Psoas muscle (tissue), 8 donors: ENCODE data around the gene VAMP8. TPM values are rescaled to one million over a fixed set of nuclear protein-coding genes. Genes with fewer than 3 reads are reported as not detected.

Source experiments
- ATAC-seq, 4 donors: fragments of 200-7000 bp; cut with Tn5 transposase; one replicate each; pipeline ENCODE4 v1.9.1; 2020; ENCODE audit warnings: moderate library complexity in 3 of 4, mild to moderate bottlenecking in 2 of 4
- DNase-seq, 2 donors: peaks; one replicate each; pipeline ENCODE4 v3.0.0-alpha.2; 2020
- H3K27ac ChIP-seq: fragments of 200-600 bp; one replicate; pipeline ENCODE4 v1.8.0; 2022
- H3K27me3 ChIP-seq, 3 donors: fragments of 200-600 bp in 1 of 3; one replicate each; pipeline versions ENCODE4 v1.6.1 to v1.8.0; 2013 to 2022; ENCODE audit warnings: low read length in 2 of 3, mild to moderate bottlenecking in 2 of 3, moderate library complexity in 1 of 3; ENCODE audit not compliant: insufficient read depth in 3 of 3
- H3K36me3 ChIP-seq, 2 donors: fragments of 200-600 bp in 1 of 2; one replicate each; pipeline versions ENCODE4 v1.6.1 to v1.8.0; 2013 to 2022; ENCODE audit warnings: low read depth in 1 of 2, mild to moderate bottlenecking in 1 of 2, moderate library complexity in 1 of 2; ENCODE audit not compliant: insufficient read depth in 1 of 2
- H3K4me1 ChIP-seq: fragments of 200-600 bp; one replicate; pipeline ENCODE4 v1.8.0; 2022
- H3K4me3 ChIP-seq: fragments of 200-600 bp; one replicate; pipeline ENCODE4 v1.8.0; 2022; ENCODE audit warnings: mild to moderate bottlenecking
- H3K9me3 ChIP-seq: fragments of 200-600 bp; one replicate; pipeline ENCODE4 v1.8.0; 2022
- WGBS, 3 donors: extraction: QIAGEN DNeasy Blood & Tissue Kit; methylation state at CpG; one replicate each; pipeline versions ENCODE4 v1.1.6 to v1.1.7; 2013; 5-methylcytosine and 5-hydroxymethylcytosine counted together
- intact Hi-C, 2 donors: fragments of 100-400 bp; cut with DNase I; formaldehyde crosslinking; loops; one replicate each; pipeline versions ENCODE4 v1.11.0 to v1.14.2; 2022
- polyA plus RNA-seq, 3 donors: library from polyadenylated mRNA; stranded (reverse); fragments of 200-250 nt; gene quantifications; one replicate each; pipeline ENCODE4 v1.2.3, GENCODE V29; 2013
- total RNA-seq, 4 donors: library from RNA; stranded (reverse); fragmentation: NEBNext Ultra II Directional in 2 of 4; extraction: Animal tissue kit (Norgen Biotek cat#: 25700) in 2 of 4; gene quantifications; one replicate each; pipeline versions ENCODE4 v1.2.1 to v1.2.4, GENCODE V29; 2021 to 2023
- TF ChIP-seq, protein P1 (sequence below): fragments of 200-600 bp; IDR thresholded peaks from one replicate; pipeline ENCODE4 v1.8.0; 2022; ENCODE audit warnings: antibody characterized with exemption
- donor health status: healthy with polysubstance abuse.
- donor health status: DM: no; HTN: no; CAD: no; lungs with moderate emphysema.
- donor health status: Bipolar disorder and iron deficiency.
- donor health status: healthy.
- donor health status: DM: yes; HTN: yes; CAD: no.
- donor health status: DM: no; HTN: no; CAD: no.
- donor health status: DM: no; HTN: no; CAD: no.
- donor health status: DM: yes; HTN: yes; CAD: no.

Gene VAMP8
- total and polyA plus RNA-seq, 7 donors: 11.7 to 25.4 (median 15.7) TPM

GRCh38 chr2:85545780-85546240 lies 31.6 kb upstream of the VAMP8 start:
- Histone ChIP-seq H3K4me1 (peaks cover 63% of the 10 kb centered on the region), H3K4me3 (no peak overlapping the region), H3K27ac (peak overlapping the region; percentile 84), H3K9me3 (no peaks in the 10 kb centered on the region), H3K36me3 (peaks cover 14 to 87% of the 10 kb centered on the region in 2 donors), H3K27me3 (no peaks in the 10 kb centered on the region)
- DNase-seq (no peak), ATAC-seq (peak in 1 of 4 donors; percentile 1)
- WGBS, 3 donors: 54 to 79% (median 54%) methylated on average over 5 of the region's 5 CpGs
- TF ChIP-seq, protein P1, sequence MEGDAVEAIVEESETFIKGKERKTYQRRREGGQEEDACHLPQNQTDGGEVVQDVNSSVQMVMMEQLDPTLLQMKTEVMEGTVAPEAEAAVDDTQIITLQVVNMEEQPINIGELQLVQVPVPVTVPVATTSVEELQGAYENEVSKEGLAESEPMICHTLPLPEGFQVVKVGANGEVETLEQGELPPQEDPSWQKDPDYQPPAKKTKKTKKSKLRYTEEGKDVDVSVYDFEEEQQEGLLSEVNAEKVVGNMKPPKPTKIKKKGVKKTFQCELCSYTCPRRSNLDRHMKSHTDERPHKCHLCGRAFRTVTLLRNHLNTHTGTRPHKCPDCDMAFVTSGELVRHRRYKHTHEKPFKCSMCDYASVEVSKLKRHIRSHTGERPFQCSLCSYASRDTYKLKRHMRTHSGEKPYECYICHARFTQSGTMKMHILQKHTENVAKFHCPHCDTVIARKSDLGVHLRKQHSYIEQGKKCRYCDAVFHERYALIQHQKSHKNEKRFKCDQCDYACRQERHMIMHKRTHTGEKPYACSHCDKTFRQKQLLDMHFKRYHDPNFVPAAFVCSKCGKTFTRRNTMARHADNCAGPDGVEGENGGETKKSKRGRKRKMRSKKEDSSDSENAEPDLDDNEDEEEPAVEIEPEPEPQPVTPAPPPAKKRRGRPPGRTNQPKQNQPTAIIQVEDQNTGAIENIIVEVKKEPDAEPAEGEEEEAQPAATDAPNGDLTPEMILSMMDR: no peak
- intact Hi-C loops: no loop called here

GRCh38 chr2:85547089-85547858 lies 30.1 kb upstream of the VAMP8 start:
- Histone ChIP-seq H3K27me3 (no peaks in the 10 kb centered on the region), H3K27ac (peak overlapping the region; percentile 84), H3K9me3 (no peaks in the 10 kb centered on the region), H3K4me3 (no peak overlapping the region), H3K36me3 (peaks cover 3 to 84% of the 10 kb centered on the region in 2 donors), H3K4me1 (peaks cover 48% of the 10 kb centered on the region)
- DNase-seq (no peak), ATAC-seq (peak in 2 of 4 donors; percentile 5 to 9)
- WGBS, 3 donors: 61 to 78% (median 69%) methylated on average over 1 of the region's 1 CpG
- intact Hi-C loops: no loop called here
- TF ChIP-seq, protein P1: no peak

- peaks cover 3 to 84% of the 10 kb centered on the region in 2 donors for H3K36me3 ChIP-seq
- peak overlapping the region; percentile 84 for H3K27ac ChIP-seq
- H3K27me3 ChIP-seq: no peaks in the 10 kb centered on the region
- peak in 2 of 4 donors; percentile 0 to 3 for ATAC-seq
- 50 to 63% (median 57%) methylated on average over 6 of the region's 6 CpGs for WGBS, 3 donors
- TF ChIP-seq, protein P1: no peak
- no peak for DNase-seq
- H3K9me3 ChIP-seq: no peaks in the 10 kb centered on the region
- H3K4me1 ChIP-seq: peaks cover 40% of the 10 kb centered on the region
- intact Hi-C loops: no loop called here
- no peak overlapping the region for H3K4me3 ChIP-seq
These were observed 29.4 kb upstream of the VAMP8 start for GRCh38 chr2:85547859-85548607.

- Histone ChIP-seq H3K27me3 (no peaks in the 10 kb centered on the region), H3K36me3 (peaks cover 3 to 84% of the 10 kb centered on the region in 2 donors), H3K4me1 (peaks cover 35% of the 10 kb centered on the region), H3K9me3 (no peaks in the 10 kb centered on the region), H3K27ac (peak overlapping the region; percentile 79), H3K4me3 (no peak overlapping the region)
- intact Hi-C loops: no loop called here
- no peak for DNase-seq
- 23 to 26% (median 25%) methylated on average over 2 of the region's 2 CpGs for WGBS, 3 donors
- TF ChIP-seq, protein P1: no peak
- ATAC-seq: peak in 3 of 4 donors; percentile 3 to 6 (median 3)
These were observed 28.8 kb upstream of the VAMP8 start for GRCh38 chr2:85548608-85548900.
